Stimulated activated naive CD4-positive, alpha-beta T cell treated with Interleukin-2 at 50 U/mL for 16 hours (primary cell): ENCODE results near the gene ACAD10.
"Not testable (repeated sequence)": the region's sequence is repeated elsewhere in the genome, so short reads cannot be mapped to it uniquely, and the experiment has no call there.

Experiments
- DNase-seq: peaks from one replicate; lab custom pipeline; 2025; lab: John Stamatoyannopoulos, UW

ACAD10 gene

DNA sequence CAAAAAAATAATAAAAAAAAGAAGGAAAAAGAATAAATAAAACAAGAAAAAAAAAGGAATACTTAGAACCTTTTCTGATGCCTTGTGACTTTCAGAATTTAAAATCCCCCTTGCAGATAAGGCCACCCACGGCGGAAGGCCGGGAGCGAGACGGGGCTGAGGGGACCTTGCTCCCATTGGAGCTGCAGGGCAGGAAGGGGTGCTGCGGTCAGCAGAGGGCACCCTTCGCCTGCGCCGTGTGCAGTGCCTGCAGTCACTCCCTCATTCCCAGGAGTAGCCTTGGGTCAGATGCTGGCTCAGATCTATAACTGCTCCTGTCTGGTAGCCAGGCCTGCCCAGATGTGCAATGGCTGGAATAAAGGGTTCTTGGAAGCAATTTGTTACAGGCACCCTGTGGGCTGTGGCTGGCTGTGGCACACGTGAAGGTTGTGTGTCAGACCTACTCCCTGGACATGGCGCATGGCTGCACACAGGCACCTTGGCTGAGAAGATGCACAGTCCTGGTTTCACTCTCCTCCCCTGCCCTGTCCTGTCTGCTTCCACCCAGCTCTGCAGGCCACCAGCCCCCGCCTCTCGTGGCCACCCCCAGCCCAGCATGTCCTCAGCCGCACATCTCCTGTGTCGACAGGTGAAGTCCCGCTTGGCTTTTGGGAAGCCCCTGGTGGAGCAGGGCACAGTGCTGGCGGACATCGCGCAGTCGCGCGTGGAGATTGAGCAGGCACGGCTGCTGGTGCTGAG is 67.5 kb downstream of the ACAD10 start:
- DNase-seq = no peak

DNA sequence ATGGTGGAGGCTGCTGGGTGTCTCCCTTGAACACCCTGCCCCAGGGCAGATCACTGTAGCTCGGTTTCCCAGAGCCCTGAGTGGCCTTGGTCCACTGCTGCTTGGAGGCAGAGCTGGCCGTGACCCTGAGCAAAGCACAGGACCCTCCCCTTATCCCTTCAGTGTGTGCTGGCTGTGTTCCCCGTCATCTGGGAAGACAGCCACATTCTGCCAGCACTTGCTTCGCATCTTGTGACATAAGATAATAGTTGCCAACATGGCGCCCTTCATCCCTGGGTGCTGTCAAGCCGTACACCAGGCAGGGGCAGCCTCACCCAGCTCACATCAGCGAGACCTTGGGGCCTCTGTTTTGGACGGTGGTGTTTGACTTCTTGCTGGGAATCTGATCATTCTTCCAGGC is 68.8 kb downstream of the ACAD10 start:
- DNase-seq = no peak

DNA sequence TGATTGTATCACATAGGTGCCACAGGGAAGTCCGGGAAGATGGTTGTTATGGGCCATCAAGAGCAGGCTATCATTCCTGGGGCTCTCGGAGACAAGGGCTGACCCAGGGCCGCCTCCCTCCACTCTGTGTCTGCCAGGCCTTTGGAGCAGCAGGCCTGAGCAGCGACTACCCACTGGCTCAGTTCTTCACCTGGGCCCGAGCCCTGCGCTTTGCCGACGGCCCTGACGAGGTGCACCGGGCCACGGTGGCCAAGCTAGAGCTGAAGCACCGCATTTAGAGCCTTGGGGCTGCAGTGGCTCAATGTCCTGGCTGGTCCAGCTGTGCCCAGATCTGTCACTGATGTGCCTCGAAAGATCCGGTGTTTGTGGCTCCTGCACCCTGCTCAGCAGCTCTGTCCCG is 70.3 kb downstream of the ACAD10 start:
- no peak for DNase-seq

DNA sequence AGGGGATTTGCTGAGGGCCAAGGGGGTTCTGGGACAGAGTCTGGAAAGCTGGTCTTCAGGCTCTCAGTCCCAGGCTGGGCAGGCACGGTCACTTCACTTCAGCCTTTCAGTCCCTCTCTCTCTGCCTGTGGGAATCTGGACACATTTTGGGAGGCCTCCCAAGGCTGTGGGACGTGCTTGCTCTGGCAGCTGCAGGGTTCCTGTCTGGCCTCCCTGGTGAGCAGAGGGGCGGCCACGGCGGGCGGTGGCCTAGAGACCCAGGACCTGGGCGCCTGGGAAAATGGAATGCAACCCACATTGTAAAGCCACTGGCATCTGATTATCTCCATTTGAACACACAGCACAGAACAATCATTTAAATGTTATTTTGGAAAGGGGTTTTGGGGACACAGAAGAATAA is 70.8 kb downstream of the ACAD10 start:
- DNase-seq = no peak

DNA sequence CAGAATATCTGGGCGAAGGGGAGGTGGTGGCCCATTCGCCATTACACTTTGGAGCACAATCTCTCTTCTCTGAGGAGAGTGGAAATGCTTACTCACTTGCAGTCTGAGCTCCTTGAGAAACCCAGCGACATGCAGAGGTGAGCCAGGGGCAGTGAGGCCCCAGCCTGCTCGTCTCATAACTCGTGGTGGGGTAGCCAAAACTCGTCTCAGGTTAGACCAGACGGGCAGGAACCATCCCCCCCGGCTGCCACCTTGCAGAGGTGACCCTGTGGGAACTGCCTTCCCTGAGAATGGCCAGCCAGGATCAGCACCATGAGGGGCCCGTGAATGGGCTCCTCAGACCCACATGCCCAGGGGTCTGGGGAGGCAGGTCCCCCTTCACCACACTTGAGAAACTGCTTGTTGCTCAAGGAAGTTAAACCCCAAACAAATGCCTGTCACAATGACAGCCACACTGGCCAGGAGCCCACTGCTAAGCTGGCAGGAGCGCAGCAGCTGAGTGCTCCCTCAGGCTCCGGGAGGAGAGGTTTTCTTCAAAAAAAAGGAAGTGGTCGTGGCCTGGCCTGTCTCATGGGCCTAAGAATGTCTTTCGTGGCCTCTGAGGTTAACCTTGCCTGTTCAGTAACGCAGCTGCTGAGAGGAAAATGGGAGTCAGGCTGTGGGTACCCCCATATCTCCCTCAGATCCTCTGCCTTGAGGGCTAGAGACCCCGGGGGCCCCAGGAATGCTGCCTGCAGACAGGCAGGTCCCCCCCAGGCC is 71.7 kb downstream of the ACAD10 start:
- DNase-seq = no peak

DNA sequence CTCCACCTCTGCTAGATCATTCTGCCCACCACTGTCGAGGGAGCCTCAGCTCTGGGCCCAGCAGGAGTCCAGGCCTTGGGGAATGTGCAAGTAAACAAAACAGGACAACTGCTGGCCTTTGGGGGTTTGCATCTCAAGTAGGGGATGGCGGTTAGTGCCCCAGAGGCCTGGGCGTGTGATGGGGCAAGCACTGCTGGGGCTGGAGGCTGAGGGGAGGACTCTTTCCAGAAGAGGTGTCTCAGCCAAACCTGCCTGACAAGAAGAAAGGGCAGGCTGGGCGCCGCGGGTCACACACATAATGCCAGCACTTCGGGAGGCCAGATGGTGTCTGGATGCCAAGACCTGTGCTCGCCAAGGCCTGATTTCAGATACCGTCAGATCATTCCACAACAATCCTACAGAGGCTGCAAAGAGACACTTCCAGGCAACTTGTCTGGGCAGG is 72.3 kb downstream of the ACAD10 start:
- no peak for DNase-seq

DNA sequence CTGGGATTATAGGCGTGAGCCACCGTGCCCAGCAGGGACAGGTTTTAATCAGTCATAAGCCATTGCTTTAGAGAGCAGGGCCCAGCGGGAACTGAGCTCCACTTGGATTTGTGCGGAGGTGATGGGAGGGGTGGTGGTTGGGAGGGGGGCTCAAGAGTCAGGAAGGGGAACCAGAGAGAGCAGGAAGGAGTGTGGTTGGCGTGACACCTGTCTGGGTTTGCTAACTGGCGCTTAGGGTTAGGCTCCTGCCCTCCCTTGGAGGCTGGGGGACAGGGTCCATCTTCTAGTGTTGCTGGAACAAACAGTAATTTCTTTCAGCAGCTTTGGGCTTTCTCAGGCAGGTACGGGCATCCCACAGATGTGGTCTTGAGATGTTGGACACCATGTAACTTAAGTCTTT is 73.4 kb downstream of the ACAD10 start:
- DNase-seq = no peak

DNA sequence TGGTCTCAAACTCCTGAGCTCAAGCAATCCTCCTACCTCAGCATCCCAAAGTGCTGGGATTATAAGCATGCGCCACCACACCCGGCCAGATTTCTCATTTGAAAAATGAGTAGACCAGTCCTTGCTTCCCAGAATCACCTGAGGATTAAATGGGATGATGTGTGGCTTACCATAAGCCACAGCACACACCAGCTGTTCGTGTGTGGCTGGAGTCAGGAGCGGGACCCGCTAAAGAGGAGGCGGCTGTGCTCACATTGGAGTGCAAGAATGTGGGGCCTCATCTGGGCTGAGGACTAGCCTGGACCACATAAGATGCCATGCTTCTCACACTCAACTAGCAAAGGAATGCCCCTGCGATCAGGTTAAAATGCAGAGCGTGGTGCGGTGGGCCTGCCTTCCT is 74.1 kb downstream of the ACAD10 start:
- DNase-seq = no peak

DNA sequence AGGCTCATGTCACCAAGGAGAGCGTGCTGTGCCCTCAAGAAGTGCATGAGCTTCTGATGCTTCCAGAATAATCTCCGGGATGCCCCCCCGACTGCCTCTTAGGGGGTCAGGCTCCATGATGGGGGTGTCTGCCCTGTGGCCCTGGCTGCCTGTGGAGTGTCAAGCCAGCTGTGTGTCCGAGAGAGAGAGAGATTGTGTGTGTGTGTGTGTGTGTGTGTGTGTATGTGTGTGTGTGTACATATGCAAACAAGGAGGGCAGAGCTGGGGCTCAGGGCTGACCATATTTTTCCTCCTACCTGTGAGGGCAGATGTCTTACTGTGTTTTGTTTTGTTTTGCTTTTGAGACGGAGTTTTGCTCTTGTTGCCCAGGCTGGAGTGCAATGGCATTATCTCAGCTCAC is 75.2 kb downstream of the ACAD10 start:
- no peak for DNase-seq

DNA sequence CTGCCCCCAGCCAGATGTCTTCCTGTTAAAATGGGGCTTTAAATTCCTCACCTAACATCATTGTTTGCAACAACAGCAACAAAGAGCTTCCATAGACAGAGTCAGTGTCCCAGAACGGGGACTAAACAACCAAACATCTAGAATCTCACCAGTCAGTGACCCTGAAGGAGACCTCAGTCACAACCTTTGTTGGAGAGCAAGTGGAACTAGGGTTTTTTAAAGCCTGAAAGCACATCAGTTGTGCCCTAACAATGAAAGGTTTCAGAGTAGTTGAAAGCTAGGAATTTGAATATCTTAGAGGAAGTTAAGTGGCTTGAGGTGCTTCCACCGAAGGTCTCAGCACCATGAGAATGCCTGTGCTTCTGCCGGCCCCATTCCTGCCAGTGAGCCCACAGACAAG is 75.9 kb downstream of the ACAD10 start:
- DNase-seq = no peak

DNA sequence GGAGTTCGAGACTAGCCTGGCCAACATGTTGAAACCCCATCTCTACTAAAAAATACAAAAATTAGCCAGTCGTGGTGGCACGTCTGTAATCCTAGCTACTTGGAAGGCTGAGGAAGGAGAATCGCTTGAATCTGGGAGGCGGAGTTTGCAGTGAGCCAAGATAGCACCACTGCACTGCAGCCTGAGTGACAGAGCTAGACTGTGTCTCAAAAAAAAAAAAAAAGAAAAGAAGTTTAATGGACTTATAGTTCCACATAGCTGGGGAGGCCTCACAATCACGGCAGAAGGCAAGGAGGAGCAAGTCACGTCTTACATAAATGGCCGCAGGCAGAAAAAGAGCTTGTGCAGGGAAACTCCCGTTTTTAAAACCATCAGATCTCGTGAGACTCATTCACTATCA is 77.7 kb downstream of the ACAD10 start:
- not testable (repeated sequence) for DNase-seq

DNA sequence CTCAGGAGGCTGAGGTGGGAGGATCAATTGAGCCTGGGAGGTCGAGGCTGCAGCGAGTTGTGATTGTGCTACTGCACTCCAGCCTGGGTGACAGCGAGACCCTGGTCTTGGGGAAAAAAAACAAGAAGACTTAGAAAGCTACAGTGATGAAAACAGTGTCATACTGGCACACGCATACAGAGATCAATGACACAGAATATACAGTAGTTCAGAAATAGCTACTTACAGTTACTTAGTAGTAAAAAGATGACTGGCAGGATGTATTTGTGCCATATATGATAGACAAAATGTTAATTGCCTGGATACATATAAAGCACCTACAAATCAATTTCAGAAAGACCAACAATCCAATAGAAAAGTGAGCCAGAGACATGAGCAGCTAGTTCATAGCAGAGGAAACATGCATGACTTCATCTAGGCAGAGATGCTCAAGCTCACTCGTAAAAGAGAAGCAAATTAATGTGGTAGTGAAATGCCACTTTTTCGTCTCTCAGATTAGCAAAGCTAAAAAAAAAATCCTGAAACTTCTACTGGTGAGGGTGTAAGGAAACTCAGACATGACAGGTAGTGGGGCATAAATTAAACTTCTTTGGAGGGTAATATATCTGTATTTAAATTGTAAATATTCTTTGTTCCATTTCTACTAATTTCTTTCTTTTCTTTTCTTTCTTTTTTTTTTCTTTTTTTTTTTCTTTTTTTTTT is 78.4 kb downstream of the ACAD10 start:
- DNase-seq = no peak

DNA sequence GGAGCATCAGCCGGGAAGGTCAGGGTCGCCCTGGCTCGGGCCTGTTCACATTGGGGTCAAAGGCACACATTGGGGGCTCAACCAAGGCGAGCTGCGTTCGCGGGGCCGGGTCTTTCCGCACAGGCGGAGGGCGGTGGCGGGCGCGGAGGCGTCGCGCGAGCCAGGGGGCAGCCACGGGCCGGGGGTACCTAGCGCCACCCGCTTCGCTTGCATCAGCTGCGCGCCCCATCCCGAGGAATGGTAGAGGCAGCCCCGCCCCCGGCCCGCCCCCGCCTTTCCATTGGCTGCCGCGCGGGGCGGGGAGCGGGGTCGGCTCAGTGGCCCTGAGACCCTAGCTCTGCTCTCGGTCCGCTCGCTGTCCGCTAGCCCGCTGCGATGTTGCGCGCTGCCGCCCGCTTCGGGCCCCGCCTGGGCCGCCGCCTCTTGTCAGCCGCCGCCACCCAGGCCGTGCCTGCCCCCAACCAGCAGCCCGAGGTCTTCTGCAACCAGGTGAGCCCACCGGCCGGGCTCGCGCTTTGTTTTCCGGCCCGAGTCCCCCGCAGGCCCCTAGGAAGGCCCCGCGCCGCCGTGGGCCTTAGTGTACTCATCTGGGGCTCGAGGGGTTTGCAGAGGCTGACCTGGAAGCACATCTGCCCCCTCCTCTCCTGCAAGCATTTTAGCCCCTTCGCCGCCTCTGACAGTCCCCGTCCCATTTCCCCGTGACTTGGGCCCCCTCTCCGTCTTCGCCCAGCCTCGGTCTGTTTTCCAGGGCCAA is 80.9 kb downstream of the ACAD10 start, which contains the start of gene ALDH2:
Gene ALDH2 (plus strand): TSS at position 326 of the 754 bp plus-strand sequence. CDS start 50 bp downstream, at position 376.
- no peak for DNase-seq

DNA sequence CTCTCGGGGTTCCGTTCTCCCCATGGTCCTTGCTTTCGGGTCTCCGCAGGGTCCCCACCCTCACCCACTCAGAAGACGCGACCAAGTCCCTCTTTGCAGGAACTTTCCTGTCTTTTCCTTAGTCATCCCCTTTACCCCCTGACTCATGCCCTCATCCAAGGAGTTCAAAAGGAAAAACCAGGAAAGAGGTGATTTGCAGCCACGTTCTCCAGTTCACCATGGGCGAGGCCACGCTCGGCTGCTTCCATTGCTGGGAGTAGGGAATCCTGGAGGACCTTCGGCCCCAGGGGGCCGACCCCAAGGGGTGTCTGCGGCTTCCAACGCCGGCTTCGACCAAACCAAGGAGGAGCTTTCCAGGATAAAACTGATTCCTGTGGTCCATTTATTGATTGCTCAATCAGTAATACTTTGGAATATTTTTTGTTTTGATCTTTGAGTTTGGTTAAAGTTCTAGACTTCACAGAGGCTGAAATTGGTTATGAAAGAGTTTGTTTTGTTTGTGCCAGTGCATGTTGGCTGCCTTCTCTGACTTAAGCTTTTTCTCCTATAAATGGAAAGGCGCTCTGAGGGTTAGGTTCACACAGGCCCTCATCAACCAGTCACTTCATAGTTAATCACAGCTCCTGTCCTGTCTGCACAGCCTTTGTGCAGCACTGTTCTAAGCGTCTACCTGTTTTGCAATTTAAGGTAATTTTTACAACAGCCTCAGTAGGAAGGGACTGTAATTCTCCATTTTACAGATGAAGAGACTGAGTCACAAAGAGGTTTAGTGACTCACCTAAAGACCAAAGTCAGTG is 81.7 kb downstream of the ACAD10 start:
- DNase-seq = no peak

DNA sequence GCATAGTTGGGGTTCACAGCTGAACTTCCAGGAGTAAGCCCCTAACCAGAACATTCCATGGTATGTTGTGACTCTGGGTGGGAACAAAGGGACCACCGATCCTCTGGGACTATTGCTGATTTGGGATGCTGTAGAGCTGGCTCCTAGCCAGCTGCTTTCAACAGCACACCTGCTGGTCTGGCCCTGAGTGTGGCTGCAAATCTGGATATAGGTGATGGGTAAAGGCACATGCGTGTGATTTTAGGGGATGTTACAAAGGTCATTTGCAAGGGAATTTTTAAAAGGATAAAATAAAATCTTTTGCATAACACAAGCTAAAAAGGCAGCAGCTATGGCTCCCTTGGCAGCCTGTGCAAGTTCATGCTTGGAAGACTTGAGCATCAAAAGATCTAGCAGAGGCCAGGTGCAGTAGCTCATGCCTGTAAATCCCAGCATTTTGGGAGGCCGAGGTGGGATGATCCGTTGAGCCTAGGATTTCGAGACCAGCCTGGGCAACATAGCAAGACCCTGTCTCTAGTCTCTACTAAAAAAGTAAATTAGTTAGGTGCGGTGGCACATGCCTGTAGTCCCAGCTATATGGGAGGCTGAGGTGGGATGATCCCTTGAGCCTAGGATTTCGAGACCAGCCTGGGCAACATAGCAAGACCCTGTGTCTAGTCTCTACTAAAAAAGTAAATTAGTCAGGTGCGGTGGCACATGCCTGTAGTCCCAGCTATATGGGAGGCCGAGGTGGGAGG is 82.5 kb downstream of the ACAD10 start:
- DNase-seq = no peak

DNA sequence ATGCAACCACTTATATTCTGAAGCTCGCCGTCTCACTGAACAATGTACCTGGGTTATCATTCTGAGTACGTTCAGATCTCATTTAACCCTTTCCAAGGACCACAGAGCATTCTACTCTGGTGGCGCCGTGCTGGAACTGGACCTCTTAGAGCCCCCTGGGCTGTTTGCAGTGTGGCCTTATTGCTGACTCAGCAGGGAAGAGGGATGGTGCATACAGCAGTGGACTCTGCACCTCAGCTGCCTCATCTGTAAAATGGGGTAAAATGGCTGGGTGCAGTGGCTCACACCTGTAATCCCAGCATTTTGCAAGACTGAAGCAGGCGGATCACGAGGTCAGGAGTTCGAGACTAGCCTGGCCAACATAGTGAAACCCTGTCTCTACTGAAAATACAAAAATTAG is 83.7 kb downstream of the ACAD10 start:
- no peak for DNase-seq

DNA sequence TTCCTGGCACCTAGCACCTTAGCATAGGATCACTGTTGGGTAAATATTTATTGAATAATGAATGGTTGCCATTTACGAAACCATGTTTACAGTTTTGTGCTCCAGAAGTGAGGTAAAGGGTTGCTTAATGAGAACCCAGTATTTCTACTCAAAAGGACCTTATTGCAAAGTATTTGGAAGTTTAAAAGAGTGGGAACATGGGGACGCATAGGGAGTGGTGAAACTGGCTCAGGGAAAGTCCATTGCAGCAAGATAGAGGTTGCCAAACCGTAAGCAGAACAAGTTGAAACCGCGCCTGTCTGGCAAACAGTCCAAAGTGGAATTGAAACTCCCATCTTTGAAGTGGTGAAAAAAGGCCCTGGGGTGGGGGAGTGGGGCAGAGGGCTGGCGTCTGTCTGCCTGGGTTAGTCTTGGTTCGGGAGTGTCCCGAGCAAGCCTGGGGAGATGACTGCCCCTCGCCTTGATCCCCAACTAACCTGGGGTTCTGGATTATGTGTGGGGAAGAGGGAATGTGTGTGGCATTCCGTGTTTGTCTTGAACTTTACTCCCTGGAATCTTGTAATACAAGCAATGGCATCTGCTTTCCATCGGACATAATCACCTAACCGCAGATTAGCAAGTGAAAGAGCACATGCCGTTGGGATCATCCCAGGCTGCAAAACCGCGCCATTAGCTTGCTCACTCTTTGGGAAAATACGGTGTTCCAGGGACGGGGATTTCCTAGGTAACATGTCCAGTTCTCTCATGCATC is 88.1 kb downstream of the ACAD10 start:
- DNase-seq = no peak

DNA sequence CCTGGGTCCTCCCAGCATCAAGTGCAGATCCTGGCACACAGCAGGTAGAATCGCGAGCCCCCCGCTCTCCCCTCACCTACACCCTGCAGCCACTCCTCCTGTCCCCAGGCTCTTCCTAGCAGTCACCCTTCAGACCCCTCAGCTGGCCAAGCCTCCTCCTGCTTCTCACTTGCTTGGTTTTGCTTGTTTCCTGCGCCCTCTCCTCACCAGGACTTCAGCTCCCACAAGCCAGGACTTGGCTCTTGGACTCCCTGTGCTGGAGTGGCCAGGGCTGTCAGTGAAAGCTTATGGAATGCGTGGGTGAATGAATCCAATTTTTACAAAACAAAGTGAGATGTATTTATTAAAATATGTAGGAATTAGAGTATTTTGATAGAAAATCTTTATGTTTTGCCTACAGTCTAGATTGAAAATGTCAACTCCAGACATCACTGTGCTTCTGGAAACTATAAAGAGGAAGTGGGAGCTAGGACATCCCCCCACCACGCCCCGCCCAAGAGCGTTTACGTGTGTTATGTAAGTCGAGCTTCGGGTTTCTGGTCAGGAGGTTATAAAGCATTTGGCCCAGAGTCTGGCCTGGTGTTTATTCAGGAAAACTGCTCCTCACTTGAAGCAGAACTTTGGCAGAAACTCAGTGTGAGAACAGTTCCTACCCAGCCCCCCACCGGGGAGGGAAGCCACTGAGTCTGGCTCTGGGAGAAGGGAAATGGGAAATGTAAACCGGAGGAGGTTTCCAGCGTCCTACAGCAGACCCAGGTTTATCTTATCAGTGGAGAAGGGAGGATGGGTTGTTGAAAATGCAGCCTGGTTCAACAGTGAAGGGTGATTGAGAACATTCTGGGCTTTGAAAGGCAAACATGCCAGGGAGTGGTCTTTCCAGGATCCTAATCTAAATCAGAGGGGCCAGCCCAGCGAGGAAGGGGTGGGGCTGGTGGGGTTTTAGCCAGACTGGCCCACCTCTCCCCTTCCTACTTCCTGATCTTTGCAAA is 89.6 kb downstream of the ACAD10 start:
- DNase-seq = no peak
